CD4-positive, alpha-beta memory T cell (primary cell): Measurements from ENCODE around the gene MRGPRG. TPM values are rescaled to one million over a fixed set of nuclear protein-coding genes. Genes with fewer than 3 reads are reported as not detected.

Experiments used
- CTCF ChIA-PET: fragments of 350-600 bp; sonication (Branson Sonifier 250); formaldehyde crosslinking; loops from one replicate; lab custom pipeline; 2021; ENCODE audit warnings: inconsistent platforms; ENCODE audit not compliant: partially characterized antibody; lab: Charles Lee
- POLR2A ChIA-PET: fragments of 350-600 bp; sonication (Branson Sonifier 250); formaldehyde crosslinking; loops from one replicate; lab custom pipeline; 2021; ENCODE audit not compliant: partially characterized antibody; lab: Charles Lee
- DNase-seq, 5 donors: peaks; one replicate each; pipeline versions ENCODE4 v3.0.0 to v3.0.0-alpha.2; 2020 to 2022; ENCODE audit warnings: mixed read lengths in 1 of 5
- H3K27ac ChIP-seq: one replicate; pipeline ENCODE4 v1.7.0; 2013; ENCODE audit warnings: low read depth, low read length
- H3K27me3 ChIP-seq: 2 replicates; pipeline ENCODE4 v1.7.0; 2013; ENCODE audit warnings: mild to moderate bottlenecking, low read length, moderate library complexity; ENCODE audit not compliant: insufficient read depth
- H3K36me3 ChIP-seq: 2 replicates; pipeline ENCODE4 v1.7.0; 2013; ENCODE audit warnings: mild to moderate bottlenecking, low read length, moderate library complexity; ENCODE audit not compliant: insufficient read depth
- H3K4me1 ChIP-seq: 2 replicates; pipeline ENCODE4 v1.7.0; 2013; ENCODE audit warnings: mild to moderate bottlenecking, low read length, moderate library complexity; ENCODE audit not compliant: insufficient read depth
- H3K4me3 ChIP-seq, 2 donors: one replicate each; pipeline ENCODE4 v1.7.0; 2013; ENCODE audit warnings: low read length in 2 of 2, mild to moderate bottlenecking in 1 of 2
- H3K9me3 ChIP-seq, 2 donors: one replicate each; pipeline ENCODE4 v1.7.0; 2013; ENCODE audit warnings: low read length in 2 of 2, control low read depth in 1 of 2; ENCODE audit not compliant: control insufficient read depth in 1 of 2
- H3K27ac Mint-ChIP-seq, 7 donors: one replicate each; pipeline ENCODE4 v1.8.0; 2020 to 2021; ENCODE audit warnings: mixed read lengths in 7 of 7, mild to moderate bottlenecking in 6 of 7, inconsistent platforms in 3 of 7, moderate library complexity in 3 of 7
- H3K27me3 Mint-ChIP-seq, 2 donors: one replicate each; pipeline ENCODE4 v1.8.0; 2020 to 2021; ENCODE audit warnings: mixed read lengths in 2 of 2
- H3K36me3 Mint-ChIP-seq, 2 donors: one replicate each; pipeline ENCODE4 v1.8.0; 2020 to 2021; ENCODE audit warnings: mixed read lengths in 2 of 2, inconsistent platforms in 1 of 2, mild to moderate bottlenecking in 1 of 2
- H3K4me1 Mint-ChIP-seq, 4 donors: one replicate each; pipeline ENCODE4 v1.8.0; 2020 to 2021; ENCODE audit warnings: mixed read lengths in 4 of 4, mild to moderate bottlenecking in 1 of 4
- H3K4me3 Mint-ChIP-seq, 8 donors: one replicate each; pipeline ENCODE4 v1.8.0; 2020 to 2021; ENCODE audit warnings: mixed read lengths in 8 of 8, mild to moderate bottlenecking in 7 of 8, moderate library complexity in 6 of 8, inconsistent platforms in 3 of 8
- H3K9me3 Mint-ChIP-seq, 8 donors: one replicate each; pipeline ENCODE4 v1.8.0; 2020 to 2021; ENCODE audit warnings: mixed read lengths in 8 of 8, mild to moderate bottlenecking in 5 of 8, inconsistent platforms in 3 of 8, moderate library complexity in 1 of 8
- intact Hi-C: fragments of 100-400 bp; cut with micrococcal nuclease; formaldehyde crosslinking; loops from one replicate; pipeline ENCODE4 v1.15.1; 2023
- polyA plus RNA-seq, 2 donors: library from polyadenylated mRNA; unstranded; fragments of 300-500 nt; fragmentation: Illumina TruSeq; gene quantifications; one replicate each; pipeline ENCODE4 v1.2.3, GENCODE V29; 2021
- total RNA-seq, 2 experiments: library from RNA; stranded (reverse); gene quantifications; one replicate each; pipeline ENCODE4 v1.2.3, GENCODE V29; 2021

MRGPRG gene
- total and polyA plus RNA-seq, 4 experiments from 2014 or later = not detected

DNA sequence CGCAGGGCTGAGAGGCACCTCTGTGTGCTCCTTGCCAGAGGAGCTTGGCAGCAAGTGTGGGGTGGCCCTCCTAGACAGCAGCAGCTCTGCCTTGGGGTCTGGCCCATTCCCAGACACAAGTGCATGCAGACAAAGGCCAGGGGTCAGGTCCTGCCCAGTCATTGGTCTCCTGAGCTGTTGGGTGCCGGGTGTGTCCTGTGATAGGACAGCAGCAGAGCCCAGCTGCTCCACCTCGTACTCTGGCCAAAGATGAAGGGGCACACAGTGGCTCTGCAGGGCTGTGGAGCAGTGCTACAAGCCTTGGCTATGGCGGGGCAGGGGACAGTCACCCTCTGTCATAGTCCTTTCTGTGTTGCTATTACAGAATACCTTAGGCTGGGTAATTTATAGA, 36.2 kb downstream of the MRGPRG start:
- CTCF ChIA-PET = no interaction called here
- Mint-ChIP-seq H3K27ac (no peak overlapping the region), H3K36me3 (no peaks in the 10 kb centered on the region), H3K9me3 (peaks cover 0 to 2% (median 0%) of the 10 kb centered on the region in 8 donors), H3K4me3 (no peak overlapping the region), H3K27me3 (peaks cover 2 to 3% of the 10 kb centered on the region in 2 donors), H3K4me1 (no peaks in the 10 kb centered on the region)
- POLR2A ChIA-PET = no interaction called here
- Histone ChIP-seq H3K27me3 (no peaks in the 10 kb centered on the region), H3K9me3 (no peaks in the 10 kb centered on the region), H3K36me3 (no peaks in the 10 kb centered on the region), H3K4me3 (no peak overlapping the region), H3K27ac (no peak overlapping the region), H3K4me1 (no peaks in the 10 kb centered on the region)
- intact Hi-C loops = no loop called here
- DNase-seq = no peak

- CTCF ChIA-PET = no interaction called here
- no peaks in the 10 kb centered on the region for H3K27me3 ChIP-seq
- Mint-ChIP-seq H3K27me3 (peaks cover 2 to 4% of the 10 kb centered on the region in 2 donors), H3K9me3 (peaks cover 0 to 7% (median under 1%) of the 10 kb centered on the region in 8 donors), H3K27ac (no peak overlapping the region), H3K4me3 (no peak overlapping the region), H3K4me1 (no peaks in the 10 kb centered on the region), H3K36me3 (no peaks in the 10 kb centered on the region)
- no peaks in the 10 kb centered on the region for H3K4me1 ChIP-seq
- intact Hi-C loops = no loop called here
- POLR2A ChIA-PET = no interaction called here
- no peaks in the 10 kb centered on the region for H3K36me3 ChIP-seq
- H3K9me3 ChIP-seq = no peaks in the 10 kb centered on the region
- H3K27ac ChIP-seq = no peak overlapping the region
- DNase-seq = no peak
- H3K4me3 ChIP-seq = no peak overlapping the region
Measured at GRCh38 chr11:3181725-3182461, 36.7 kb downstream of the MRGPRG start.

DNA sequence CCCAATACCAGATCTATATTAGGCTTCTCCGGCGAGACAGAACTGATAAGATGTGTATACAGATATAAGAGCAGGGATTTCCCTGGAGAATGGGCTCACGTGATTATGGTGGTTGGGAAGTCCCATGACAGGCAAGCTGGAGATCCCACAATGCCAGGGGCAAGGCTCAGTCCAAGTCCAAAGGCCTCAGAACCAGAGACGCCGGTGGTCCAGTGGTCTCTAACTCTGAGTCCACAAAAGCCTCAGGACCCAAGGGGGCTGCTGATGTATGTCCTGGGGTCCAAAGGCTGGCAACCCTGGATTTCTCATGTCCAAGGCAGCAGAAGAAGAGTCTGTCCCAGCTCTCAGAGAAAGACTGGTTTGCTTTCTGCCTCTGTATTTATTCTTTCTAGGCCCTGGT, 37.7 kb downstream of the MRGPRG start:
- H3K4me3 Mint-ChIP-seq = no peak overlapping the region
- H3K4me1 Mint-ChIP-seq = no peaks in the 10 kb centered on the region
- no peaks in the 10 kb centered on the region for H3K4me1 ChIP-seq
- no peaks in the 10 kb centered on the region for H3K36me3 ChIP-seq
- H3K27ac Mint-ChIP-seq = no peak overlapping the region
- intact Hi-C loops = no loop called here
- H3K9me3 ChIP-seq = no peaks in the 10 kb centered on the region
- ChIA-PET CTCF (interaction anchor here (0.6 kb wide), 1 partner anchor 1342 kb away, joined by 4 read pairs; the partner anchor contains the start of gene TNNI2), POLR2A (no interaction called here)
- no peaks in the 10 kb centered on the region for H3K27me3 ChIP-seq
- H3K27me3 Mint-ChIP-seq = peaks cover 3 to 6% of the 10 kb centered on the region in 2 donors
- H3K36me3 Mint-ChIP-seq = peaks cover 0 to 2% of the 10 kb centered on the region in 2 donors
- no peak overlapping the region for H3K4me3 ChIP-seq
- H3K27ac ChIP-seq = no peak overlapping the region
- no peak for DNase-seq
- H3K9me3 Mint-ChIP-seq = peaks cover 0 to 17% (median 9%) of the 10 kb centered on the region in 8 donors

GRCh38 chr11:3178349-3178748, 40.3 kb downstream of the MRGPRG start:
- Histone ChIP-seq H3K4me1 (no peaks in the 10 kb centered on the region), H3K27me3 (no peaks in the 10 kb centered on the region), H3K36me3 (no peaks in the 10 kb centered on the region), H3K27ac (no peak overlapping the region), H3K9me3 (no peaks in the 10 kb centered on the region), H3K4me3 (no peak overlapping the region)
- intact Hi-C loops = no loop called here
- H3K27me3 Mint-ChIP-seq = peaks cover 5 to 8% of the 10 kb centered on the region in 2 donors
- CTCF ChIA-PET = no interaction called here
- POLR2A ChIA-PET = no interaction called here
- H3K27ac Mint-ChIP-seq = no peak overlapping the region
- no peak overlapping the region for H3K4me3 Mint-ChIP-seq
- peaks cover 3 to 4% of the 10 kb centered on the region in 2 donors for H3K36me3 Mint-ChIP-seq
- no peaks in the 10 kb centered on the region for H3K4me1 Mint-ChIP-seq
- no peak for DNase-seq
- H3K9me3 Mint-ChIP-seq = peaks cover 0 to 22% (median 15%) of the 10 kb centered on the region in 8 donors

DNA sequence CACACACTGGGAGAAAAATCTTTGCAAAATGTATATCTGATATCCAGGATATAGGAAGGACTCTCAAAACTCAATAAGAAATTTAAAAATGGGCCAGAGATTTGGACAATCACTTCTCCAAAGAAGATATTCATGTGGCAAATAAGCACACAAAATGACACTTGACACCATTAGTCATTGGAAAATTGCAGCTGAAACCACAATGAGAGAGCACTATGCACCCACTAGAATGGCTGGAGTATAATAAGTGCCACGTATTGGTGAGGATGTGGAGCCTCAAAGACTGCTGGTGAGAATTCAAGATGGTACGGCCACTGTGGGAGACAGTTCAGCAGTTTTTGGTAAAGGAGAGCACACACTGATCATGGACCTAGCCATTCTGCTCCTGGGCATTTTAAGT, 40.7 kb downstream of the MRGPRG start:
- ChIA-PET POLR2A (no interaction called here), CTCF (no interaction called here)
- H3K4me3 Mint-ChIP-seq = no peak overlapping the region
- intact Hi-C loops = no loop called here
- H3K4me1 ChIP-seq = no peaks in the 10 kb centered on the region
- H3K9me3 ChIP-seq = no peaks in the 10 kb centered on the region
- peaks cover 3 to 4% of the 10 kb centered on the region in 2 donors for H3K36me3 Mint-ChIP-seq
- H3K27me3 Mint-ChIP-seq = peaks cover 5 to 8% of the 10 kb centered on the region in 2 donors
- H3K4me3 ChIP-seq = no peak overlapping the region
- no peaks in the 10 kb centered on the region for H3K27me3 ChIP-seq
- no peak overlapping the region for H3K27ac Mint-ChIP-seq
- H3K36me3 ChIP-seq = no peaks in the 10 kb centered on the region
- no peak for DNase-seq
- H3K9me3 Mint-ChIP-seq = peaks cover 0 to 22% (median 15%) of the 10 kb centered on the region in 8 donors
- H3K4me1 Mint-ChIP-seq = no peaks in the 10 kb centered on the region
- H3K27ac ChIP-seq = no peak overlapping the region

DNA sequence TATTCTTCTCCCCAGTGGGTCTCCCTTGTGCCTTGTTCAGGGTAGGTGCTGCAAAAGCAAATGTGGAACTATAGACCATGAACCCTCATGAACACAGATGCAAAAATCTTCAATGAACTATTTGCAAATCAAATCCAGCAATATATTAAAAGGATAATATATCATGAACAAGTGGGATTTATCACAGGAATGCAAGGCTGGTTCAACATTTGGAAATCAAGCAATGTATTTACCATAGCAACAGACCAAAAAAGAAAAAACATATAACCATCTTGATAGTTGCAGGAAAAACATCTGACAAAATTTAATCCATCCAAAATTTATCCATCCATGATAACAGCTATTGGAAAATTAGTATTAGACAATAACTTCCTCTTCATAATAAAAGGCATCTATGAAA, 42.1 kb downstream of the MRGPRG start:
- no peaks in the 10 kb centered on the region for H3K4me1 Mint-ChIP-seq
- no peak overlapping the region for H3K4me3 ChIP-seq
- H3K36me3 Mint-ChIP-seq = peaks cover 3 to 4% of the 10 kb centered on the region in 2 donors
- H3K4me1 ChIP-seq = no peaks in the 10 kb centered on the region
- no peak for DNase-seq
- intact Hi-C loops = no loop called here
- ChIA-PET POLR2A (no interaction called here), CTCF (no interaction called here)
- H3K27ac Mint-ChIP-seq = no peak overlapping the region
- peaks cover 0 to 22% (median 15%) of the 10 kb centered on the region in 8 donors for H3K9me3 Mint-ChIP-seq
- H3K36me3 ChIP-seq = no peaks in the 10 kb centered on the region
- no peaks in the 10 kb centered on the region for H3K27me3 ChIP-seq
- no peaks in the 10 kb centered on the region for H3K9me3 ChIP-seq
- peaks cover 12 to 13% of the 10 kb centered on the region in 2 donors for H3K27me3 Mint-ChIP-seq
- no peak overlapping the region for H3K4me3 Mint-ChIP-seq
- no peak overlapping the region for H3K27ac ChIP-seq

- H3K36me3 Mint-ChIP-seq = peaks cover 3 to 4% of the 10 kb centered on the region in 2 donors
- CTCF ChIA-PET = no interaction called here
- peaks cover 0 to 22% (median 15%) of the 10 kb centered on the region in 8 donors for H3K9me3 Mint-ChIP-seq
Measured at GRCh38 chr11:3175194-3175593, 43.4 kb downstream of the MRGPRG start.

More at GRCh38 chr11:3175194-3175593, 43.4 kb downstream of the MRGPRG start:
- Mint-ChIP-seq H3K4me3 (no peak overlapping the region), H3K27ac (no peak overlapping the region), H3K27me3 (peaks cover 13% of the 10 kb centered on the region in 2 donors), H3K4me1 (no peaks in the 10 kb centered on the region)
- POLR2A ChIA-PET = no interaction called here
- H3K4me1 ChIP-seq = no peaks in the 10 kb centered on the region
- intact Hi-C loops = no loop called here
- H3K27me3 ChIP-seq = no peaks in the 10 kb centered on the region
- no peak for DNase-seq
- no peak overlapping the region for H3K4me3 ChIP-seq
- no peaks in the 10 kb centered on the region for H3K36me3 ChIP-seq
- H3K9me3 ChIP-seq = no peaks in the 10 kb centered on the region
- H3K27ac ChIP-seq = no peak overlapping the region
